ENCODE measurements around the gene MAP2K7.
"Not testable (repeated sequence)": the region's sequence is repeated elsewhere in the genome, so short reads cannot be mapped to it uniquely, and the experiment has no call there.

MAP2K7 gene

DNA sequence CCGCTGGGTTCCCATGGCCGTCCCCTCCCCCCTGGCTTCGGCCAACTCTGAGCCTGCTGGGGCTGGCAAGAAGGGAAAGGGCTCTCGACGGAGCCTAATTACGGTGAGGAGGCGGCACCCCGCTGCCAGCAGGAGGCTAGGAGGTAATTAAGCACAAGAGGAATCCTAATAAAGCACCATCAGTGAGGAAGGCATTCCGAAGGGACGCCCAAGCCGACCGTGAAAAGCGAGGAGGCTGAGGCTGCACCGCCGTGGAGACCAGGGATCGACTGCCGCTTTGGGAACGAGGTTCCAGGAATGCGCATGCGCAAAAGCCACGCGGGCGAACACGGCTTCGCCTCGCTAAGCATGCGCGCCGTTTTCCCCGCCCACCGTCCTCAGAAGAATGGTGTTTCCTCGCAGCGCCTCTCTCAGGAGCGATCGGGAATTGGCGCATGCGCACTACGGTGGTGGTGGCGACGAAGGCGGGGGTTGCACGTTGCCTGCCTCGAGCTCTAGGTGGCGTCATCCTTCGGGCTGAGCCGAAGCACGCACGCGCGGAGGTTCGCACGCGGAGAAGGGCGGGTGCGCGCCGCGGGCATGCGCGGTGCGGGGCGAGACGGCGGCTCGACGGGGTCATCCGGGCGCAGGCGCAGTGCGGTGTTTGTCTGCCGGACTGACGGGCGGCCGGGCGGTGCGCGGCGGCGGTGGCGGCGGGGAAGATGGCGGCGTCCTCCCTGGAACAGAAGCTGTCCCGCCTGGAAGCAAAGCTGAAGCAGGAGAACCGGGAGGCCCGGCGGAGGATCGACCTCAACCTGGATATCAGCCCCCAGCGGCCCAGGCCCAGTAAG lies at the start of gene MAP2K7:
TSS of gene MAP2K7 (plus strand) at position 634 of the 830 bp plus-strand sequence. CDS start at position 702, 68 bp downstream.
- peak; percentile 99 for DNase-seq (ENCODE audit: low read depth)

- DNase-seq (ENCODE audit: low read depth) = no peak
Observed at GRCh38 chr19:7855426-7856108, 48.1 kb upstream of the MAP2K7 start.

DNA sequence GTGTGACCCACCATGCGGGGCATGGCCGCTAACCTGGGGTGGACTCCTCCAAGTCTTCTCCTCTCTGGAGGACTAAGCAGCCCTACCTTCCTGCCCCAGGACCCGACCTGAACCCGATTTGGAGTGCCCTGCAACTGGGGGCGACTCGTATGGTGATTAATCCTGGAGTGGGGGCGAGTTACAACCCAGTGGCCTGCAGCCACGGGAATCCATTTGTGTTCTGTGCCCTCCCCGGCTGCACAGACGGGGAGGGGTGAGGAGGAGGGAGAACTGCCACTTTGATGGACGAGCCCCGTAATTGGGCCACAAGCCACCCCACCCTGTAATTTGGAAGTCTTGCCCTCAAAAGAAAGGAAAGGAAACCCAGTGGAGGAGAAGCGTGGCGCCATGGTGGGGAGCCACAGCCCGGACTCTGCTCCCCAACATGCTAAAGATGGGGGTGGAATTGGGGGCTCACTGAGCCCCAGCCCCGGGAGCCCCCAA lies 47.5 kb upstream of the MAP2K7 start:
- no peak for DNase-seq (ENCODE audit: low read depth)

GRCh38 chr19:7856679-7857663 lies 46.7 kb upstream of the MAP2K7 start:
- no peak for DNase-seq (ENCODE audit: low read depth)

- DNase-seq (ENCODE audit: low read depth) = no peak
Observed at GRCh38 chr19:7857727-7858108, 46.0 kb upstream of the MAP2K7 start.

DNA sequence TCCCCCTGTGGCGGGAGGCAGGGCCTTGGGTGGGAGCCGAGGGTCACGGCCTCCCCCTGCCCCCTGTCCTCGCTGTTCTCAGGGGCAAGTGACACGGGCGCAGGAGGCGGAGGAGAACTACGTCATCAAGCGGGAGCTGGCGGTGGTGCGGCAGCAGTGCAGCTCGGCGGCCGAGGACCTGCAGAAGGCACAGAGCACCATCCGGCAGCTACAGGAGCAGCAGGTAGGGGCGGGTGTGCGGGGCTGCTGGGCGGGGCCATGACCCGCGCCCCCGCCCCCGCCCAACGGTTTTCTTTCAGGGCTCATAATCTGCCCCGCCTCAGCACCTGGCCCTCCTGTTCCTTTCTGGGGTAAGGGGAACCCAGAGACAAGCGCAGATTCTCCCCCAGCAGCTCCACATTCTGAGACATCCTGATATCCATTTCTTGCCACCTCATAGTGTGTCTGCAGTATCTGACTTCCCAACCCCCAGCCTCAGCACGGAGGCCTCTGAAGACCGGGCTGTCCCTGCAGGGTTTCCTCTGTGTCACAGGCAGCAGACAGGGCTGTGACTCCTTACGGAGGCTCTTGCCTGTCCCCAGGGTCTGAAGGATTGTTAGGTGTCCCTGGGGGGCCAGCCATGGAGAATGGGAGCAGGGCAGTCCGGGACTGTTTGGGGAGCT lies 45.4 kb upstream of the MAP2K7 start:
- no peak for DNase-seq (ENCODE audit: low read depth)

GRCh38 chr19:7859087-7859486 lies 44.6 kb upstream of the MAP2K7 start:
- not testable (repeated sequence) for DNase-seq (ENCODE audit: low read depth)

- no peak for DNase-seq (ENCODE audit: low read depth)
Observed at GRCh38 chr19:7859831-7860713, 43.6 kb upstream of the MAP2K7 start.

DNA sequence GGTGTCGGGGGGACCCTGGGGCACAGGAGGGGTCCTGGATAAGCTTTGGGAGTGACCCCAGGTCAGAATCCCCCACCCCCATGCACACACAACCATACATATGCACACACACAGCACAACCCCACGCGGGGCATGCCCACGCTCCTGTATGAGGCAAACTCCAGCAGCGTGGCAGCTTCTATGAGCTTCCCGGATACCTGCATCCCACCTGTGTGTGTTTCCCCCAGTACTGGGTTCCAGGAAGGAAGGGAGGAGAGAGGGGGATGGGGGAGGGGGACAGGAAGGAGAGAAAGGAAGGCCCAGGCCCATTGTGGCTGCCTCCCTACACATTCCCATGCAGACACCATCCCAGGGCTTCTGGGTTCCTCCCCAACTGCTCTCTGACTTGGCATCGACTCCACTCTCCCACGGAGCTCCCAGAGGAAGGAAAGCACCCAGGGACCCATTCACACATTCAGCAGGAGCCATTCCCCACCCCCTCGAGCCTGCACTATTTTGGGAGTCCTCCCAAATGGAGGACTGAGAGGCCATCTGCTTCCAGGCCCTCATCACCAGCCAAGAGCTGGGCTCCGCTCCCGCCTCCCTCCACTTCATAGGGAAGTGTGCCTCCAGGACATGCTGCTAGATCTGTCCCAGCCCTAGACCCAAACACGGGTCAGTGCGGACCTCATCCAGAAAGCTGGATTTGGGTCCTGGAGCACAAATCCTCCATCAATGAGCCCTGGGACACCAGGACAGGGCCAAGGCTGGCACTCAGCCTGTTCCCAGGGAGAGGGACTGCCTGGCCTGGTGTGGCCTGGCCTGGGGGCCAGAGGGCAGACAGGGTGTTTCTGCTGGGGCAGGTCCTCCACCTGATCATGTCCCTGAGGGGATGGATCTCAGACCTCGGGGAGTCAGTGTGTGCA lies 42.7 kb upstream of the MAP2K7 start:
- no peak for DNase-seq (ENCODE audit: low read depth)

DNA sequence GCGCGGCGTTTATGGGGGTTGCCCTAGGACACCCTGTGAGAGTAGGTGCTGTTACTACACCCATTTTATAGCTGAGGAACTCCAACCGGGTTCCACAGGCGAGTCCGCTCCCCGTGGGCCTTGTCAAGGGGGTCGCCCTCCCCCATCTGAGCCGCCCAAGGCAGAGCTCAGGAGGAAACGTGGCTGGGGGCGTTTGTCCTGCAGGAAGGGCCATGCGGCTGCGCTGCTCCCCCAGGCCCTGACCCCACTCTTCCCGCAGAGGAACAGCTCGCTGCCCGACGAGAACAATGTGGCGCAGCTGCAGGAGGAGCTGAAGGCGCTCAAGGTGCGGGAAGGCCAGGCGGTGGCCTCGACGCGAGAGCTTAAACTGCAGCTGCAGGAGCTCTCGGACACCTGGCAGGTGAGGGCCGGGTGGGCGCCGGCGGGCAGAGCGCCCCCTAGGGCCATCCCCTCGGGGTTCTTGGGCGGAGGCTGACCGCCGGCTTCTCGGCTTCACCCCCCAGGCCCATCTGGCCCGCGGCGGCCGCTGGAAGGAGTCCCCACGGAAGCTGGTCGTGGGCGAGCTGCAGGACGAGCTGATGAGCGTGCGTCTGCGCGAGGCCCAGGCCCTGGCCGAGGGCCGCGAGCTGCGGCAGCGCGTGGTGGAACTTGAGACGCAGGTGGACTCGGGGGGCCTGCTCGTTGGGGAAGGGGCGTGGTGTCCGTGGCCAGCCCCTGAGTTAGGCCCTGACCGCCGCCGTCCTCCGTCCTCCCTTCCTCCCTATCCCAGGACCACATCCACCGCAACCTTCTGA lies 41.9 kb upstream of the MAP2K7 start:
- no peak for DNase-seq (ENCODE audit: low read depth)

DNA sequence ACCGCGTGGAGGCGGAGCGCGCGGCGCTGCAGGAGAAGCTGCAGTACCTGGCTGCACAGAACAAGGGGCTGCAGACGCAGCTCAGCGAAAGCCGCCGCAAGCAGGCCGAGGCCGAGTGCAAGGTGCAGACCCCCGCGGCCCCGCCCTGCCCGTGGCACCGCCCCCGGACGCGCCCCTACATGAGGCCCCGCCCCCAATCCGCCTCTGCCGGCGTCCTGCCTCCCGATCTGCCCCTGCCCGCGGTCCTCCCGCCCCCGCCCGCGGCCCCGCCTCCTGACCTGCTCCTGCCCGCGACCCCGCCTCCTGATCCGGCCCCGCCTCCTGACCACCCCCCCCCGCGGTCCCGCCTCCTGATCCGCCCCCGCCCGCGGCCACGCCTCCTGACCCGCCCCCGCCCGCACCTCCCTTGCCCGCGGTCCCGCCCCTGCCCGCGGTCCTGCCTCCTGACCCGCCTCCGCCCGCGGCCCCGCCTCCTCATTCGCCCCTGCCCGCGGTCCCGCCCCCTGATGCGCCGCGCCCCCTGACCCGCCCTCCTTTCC lies 41.2 kb upstream of the MAP2K7 start:
- peak; percentile 35 for DNase-seq (ENCODE audit: low read depth)

DNA sequence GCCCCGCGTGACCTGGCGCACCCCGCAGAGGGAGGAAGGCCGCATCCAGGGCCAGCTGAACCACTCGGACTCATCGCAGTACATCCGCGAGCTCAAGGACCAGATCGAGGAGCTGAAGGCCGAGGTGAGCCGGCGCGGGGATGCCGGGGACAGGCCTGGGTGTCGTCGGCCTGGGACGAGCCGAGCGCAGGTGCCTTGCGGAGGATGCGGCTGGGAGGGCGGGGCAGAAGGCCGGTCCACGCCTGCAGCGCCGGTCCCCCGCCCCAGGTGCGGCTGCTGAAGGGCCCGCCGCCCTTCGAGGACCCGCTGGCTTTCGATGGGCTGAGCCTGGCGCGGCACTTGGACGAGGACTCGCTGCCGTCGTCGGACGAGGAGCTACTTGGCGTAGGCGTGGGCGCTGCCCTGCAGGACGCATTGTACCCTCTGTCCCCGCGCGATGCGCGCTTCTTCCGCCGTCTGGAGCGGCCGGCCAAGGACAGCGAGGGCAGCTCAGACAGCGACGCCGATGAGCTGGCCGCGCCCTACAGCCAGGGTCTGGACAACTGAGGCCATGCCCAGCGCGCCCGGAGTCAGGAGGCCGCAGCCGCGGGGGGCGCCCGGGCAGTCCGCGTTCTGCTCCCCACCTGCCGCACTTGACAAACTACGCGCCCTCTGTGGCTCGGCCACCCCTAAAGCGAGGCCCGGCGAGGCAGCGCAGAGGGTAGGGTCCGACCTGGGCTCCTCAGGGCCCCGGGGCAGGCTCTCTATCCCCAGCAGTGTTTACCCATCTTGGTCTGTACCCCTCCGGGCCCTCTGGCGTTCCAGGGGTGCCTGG lies 40.3 kb upstream of the MAP2K7 start:
- no peak for DNase-seq (ENCODE audit: low read depth)

DNA sequence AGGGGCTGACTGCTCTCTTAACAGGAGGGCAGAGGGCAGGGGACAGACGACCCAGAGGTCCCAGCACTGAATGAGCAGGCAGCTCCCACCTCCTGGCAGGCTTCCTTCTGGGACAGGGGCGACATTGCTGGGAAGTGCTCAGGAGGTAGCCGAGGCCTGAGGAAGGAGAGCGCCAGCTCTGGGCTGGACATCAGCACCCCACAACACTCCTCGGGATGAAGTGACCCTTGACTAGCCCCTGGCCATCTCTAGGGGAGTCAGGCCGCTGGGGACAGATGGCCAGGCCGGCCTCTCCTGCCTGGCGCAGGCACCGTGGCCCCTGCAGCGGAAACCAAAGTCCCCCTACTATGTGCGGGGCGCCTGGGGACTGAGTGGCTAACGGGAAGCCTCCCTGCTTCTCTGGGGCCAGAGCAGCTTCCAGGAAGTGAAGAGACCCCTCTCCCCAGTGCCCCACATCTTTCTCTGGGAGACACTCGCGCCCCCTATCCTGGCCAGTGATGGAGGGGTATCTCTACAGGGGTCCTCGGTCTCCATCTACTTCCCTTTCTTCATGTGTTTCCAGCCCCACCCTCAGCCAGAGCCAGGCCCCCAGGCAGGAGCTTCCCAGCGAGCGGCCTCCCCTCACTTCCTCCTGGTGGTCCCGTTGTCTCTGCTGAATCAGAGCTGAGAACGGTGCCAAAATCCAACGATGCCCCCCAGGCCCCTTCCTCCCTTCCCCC lies 39.5 kb upstream of the MAP2K7 start:
- no peak for DNase-seq (ENCODE audit: low read depth)

DNA sequence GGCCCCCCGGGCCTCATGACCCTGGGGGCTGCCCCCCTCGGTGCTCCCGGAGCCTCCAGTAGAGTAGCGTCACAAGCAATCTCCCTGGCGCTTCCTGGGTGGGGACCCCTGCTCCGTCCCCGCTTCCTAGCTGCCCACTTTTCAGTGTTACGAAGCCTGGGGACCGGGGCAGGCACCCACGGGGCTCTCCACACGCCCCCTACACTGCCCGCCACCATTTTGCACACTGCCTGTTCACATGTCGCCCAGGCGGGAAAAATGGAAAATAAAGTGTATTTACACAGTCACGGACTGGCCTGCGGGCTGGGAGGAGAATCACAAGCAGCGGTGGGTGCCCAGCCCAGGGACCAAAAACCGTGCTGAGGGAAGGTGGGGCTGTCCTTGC lies 39.0 kb upstream of the MAP2K7 start:
- no peak for DNase-seq (ENCODE audit: low read depth)

- no peak for DNase-seq (ENCODE audit: low read depth)
Observed at GRCh38 chr19:7865262-7865911, 38.3 kb upstream of the MAP2K7 start.

GRCh38 chr19:7866399-7867091 lies 37.1 kb upstream of the MAP2K7 start:
- no peak for DNase-seq (ENCODE audit: low read depth)

Data from ELR (cell line).